Prostate gland (tissue), 2 donors: ENCODE results near the gene ETFB.

Experiments used
- CTCF ChIP-seq, 4 experiments: fragments of 200-600 bp in 2 of 4; fragments of 450-650 bp in 2 of 4; sonication (generic) in 2 of 4; IDR thresholded peaks; 1 replicate in 3 of 4; 2 replicates in 1 of 4; pipeline ENCODE4 v1.5.1; 2016 to 2019; ENCODE audit warnings: antibody characterized with exemption in 4 of 4, mild to moderate bottlenecking in 2 of 4, moderate library complexity in 2 of 4
- POLR2A ChIP-seq: fragments of 450-650 bp; IDR thresholded peaks from one replicate; pipeline ENCODE4 v1.6.1; 2016; ENCODE audit warnings: antibody characterized with exemption, mild to moderate bottlenecking
- POLR2AphosphoS5 ChIP-seq: sonication (generic); formaldehyde crosslinking; IDR thresholded peaks from one replicate; pipeline ENCODE4 v1.6.1; 2017; ENCODE audit warnings: antibody characterized with exemption

GRCh38 chr19:51415187-51415586 lies 49.0 kb upstream of the ETFB start:
- TF ChIP-seq POLR2AphosphoS5: no peak
- TF ChIP-seq CTCF (IDR thresholded peaks at IDR 0.05): no peak
- no peak for TF ChIP-seq POLR2A
